NOMO-1 treated with DMSO at 0.1 percent for 48 hours (cell line): ENCODE data around the gene DNAL1.
A peak's percentile ranks its signal among the peaks of the same experiment; 100 is the strongest.
"Not testable (repeated sequence)": the region's sequence is repeated elsewhere in the genome, so short reads cannot be mapped to it uniquely, and the experiment has no call there.

Experiments used
- DNase-seq: peaks from one replicate; lab custom pipeline; 2025; ENCODE audit not compliant: unreplicated experiment; lab: John Stamatoyannopoulos, UW

The DNAL1 gene

DNA sequence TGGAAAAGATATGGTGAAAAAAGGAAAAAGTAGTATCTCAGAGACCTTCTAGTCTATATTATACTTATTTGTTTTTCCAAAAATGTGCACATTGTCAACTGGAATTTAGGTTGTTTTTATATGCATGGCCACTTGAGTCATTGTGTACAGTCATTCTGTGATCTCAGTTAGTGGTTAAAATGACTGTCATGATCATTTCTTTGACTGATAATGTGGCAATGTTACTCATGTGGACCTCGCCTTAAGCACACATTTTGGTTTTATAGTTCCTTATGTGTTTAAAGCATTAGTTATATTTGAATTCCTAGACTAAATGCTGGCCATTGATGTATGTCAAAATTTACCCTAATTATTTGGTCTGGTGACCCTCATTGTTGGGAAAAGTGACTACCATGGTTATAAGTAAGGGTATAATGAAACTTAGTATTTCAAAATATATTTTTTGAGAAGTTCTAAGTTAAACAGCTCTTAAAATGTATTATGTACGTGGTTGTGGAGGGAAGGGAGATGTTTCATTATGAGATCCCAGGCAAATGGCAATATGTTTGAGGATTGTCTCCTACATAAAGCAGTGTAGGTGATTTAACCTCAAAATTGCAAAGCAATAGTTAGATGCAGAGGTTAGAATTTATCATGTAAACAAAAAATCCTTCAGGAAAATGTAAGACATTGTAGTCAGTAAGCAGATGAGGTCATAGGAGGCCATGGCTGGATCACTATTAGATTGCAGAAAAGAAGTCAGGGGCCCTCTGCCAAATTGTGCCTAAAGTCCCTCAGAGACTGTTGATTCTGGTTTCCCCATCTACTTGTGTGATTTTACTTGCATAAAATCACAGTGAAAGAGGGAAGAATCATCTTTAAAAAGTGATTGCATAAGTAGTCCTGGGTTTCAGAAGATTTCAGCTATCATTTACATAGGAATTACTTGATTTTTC is 51.9 kb downstream of the DNAL1 start:
- DNase-seq, result no peak

DNA sequence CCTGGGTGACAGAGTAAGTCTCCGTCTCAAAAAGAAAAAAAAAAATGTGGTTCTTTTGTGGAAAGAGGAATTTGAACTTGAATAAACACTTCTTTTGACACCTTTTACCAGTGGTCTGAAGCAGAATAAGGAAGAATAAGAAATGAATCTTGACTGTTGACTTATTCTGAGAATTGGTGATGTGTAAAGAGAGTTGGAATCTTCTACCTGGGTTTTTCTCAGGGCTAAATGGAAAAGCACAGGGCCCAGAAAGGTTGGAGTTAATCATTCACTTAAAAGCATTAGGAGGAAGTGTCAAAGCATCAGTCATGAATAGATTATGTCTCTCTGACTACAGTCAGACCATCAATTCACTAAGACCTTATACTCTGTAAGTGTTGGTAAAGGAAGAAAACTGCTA is 55.5 kb downstream of the DNAL1 start:
- no peak for DNase-seq

DNA sequence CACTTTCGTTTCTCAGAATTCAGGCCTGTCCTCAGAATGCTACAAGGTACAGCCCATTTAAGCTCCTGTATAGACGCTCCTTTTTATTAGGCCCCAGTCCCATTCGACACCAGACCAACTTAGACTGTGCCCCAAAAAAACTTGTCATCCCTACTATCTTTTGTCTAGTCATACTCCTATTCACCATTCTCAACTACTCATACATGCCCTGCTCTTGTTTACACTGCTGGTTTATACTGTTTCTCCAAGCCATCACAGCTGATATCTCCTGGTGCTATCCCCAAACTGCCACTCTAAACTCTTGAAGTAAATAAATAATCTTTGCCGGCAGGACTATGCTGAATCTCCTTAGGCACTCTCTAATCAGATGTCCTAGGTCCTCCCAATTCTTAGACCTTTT is 63.3 kb downstream of the DNAL1 start:
- not testable (repeated sequence) for DNase-seq

DNA sequence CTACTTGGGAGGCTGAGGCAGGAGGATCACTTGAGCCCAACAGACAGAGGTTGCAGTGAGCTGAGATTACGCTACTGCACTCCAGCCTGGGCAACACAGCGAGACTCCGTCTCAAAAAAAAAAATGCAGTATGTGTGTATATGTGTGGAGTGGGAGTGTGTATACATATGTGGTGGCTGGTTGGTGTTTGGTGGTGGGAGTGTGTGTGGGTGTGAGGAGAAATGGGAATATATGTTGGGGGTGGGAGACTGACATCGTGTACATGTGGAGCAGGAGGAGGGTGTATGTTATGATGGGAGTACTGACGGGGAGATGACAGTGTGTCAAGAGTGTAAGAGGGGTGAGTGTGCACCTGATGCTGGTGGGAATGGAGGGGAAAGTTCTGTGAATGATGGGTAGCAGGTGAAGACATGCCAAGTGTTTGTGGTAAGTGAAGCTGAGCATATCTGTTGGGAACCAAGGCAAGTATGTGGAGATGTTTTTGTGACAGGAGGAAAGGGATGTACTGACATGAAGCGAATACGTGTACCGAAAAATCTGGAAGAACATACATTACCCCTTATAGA is 65.2 kb downstream of the DNAL1 start:
- no peak for DNase-seq

DNA sequence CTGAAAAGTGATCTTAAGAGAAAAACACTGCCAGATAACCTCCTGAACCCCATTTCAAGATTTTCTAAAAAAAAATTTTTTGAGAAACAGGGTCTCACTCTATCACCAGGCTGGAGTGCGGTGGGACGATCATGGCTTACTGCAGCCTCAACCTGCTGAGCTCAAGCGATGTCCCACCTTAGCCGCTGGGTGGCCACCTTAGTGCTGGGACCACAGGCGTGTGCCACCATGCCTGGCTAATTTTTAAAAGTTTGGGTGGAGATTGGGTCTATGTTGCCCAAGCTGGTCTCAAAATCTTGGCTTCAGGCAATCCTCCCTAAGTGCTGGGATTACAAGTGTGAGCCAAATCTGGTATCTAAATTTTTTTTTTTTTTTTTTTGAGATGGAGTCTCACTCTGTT is 66.0 kb downstream of the DNAL1 start:
- no peak for DNase-seq

DNA sequence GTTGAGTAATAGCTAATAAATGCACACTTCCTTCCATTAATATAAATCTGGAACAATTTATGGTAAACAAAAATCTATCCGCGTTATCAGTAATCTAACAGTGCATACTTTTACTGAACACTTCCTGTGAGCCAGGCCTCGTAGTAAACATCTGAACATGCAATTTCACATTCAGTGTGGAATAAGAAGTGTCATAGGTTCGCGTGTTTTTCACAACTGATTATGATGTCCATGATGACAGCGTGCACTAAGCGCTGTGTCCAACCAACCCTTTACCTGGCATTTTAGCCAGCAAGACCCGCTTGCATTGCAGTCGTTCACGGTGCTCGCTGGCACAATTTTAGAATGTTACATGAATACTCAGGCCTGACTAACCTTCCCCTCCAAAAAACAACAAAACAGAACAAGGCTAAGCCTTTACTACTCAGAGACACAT is 67.3 kb downstream of the DNAL1 start:
- DNase-seq, result no peak

DNA sequence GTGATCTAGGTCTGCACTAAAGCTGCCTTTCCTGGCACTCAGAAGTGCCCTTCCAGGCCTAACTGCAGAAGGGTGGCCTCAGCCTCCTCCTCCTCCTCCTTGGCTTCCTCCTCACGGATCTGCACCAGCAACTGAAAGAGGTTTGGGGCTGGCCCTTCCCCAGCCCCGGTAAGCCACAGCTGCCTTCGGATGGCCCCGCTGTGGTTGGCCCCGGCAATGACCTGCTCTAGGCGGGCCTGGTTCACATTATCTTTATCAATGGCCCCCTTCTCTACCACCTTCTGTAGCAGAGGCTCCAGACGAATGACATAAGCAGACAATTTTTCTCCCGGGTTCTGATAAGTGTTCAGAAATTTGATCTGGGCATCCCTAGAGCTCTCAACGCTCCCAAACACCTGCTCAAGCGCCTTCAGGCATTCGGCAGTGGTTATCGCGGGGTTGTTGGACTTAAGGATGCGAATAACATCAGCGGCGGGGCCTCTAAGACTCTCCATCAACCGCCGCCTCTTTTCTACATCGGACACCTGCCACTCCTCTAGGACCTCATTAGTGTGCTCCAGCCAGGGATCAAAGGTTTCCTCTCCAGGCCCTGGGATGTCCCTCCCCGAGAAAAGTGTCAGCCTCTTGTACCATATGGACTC is 67.9 kb downstream of the DNAL1 start:
- no peak for DNase-seq

DNA sequence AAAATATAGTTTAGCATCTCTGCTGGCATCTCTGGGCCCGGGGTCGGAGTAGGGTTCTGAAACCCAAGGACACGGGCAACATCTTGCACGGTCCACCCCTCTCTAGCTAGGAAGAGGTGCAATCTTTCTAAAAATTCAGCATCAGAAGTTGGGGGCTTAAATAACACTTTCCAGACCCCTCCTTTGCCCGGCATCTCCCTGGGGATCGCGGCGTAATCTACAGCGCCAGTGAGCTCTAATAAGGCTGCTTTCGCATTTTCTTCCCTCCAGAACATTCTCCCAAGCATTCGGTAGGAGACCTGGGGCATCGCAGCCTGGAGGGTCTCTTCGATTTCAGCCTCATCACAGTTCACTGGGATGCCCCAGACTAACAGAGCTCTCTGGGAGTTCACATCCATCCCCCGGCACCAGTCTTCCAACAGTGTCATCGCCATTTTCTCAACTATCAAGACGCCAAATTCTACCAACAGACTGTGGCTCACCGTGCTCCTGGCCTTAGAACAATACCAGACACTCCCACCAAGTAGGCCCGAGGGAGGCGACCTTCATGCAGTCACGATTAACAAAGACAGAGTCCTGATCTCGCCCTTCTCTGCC is 68.5 kb downstream of the DNAL1 start:
- DNase-seq, result no peak

DNA sequence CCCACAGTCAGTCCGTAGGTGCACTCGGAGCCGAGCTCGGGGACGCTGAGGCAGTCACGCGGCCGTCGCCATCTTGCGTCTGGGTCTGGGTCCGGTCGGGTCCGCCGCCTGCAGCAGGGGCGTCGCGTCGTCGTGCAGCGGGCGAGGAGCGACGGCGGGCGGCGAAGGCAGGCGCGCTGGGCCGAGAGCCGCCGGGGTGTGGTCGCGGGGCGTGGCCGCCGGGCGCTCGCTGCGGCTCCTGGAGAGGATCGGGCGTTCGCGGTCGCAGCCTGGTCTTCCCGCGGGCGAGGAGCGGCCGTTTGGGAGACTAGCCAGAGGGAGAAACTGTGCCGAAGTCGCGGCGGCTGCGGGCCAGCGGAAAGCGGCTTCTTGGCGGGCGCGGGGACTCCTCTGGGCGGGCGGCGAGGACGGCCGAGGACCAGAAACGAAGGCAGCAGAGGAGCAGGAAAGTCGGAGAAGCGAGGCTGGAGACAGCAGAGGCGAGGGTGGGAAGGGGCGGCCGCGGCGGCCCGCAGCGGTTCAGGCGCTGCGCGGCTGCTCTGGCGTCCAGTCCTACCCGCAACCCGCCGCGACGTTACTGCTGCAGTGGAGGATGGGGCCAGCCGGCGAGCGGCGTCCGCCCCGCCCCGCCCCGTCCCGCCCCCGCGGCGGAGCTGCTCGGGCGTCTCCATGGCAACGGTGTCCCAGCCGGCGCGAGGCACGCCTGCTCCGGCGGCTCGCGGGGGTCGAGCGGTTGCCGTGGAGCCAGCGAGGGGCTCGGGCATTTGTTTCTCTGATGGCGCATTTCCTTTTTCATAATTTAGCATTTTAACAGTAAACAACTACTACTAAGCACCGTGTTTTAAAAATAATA is 69.2 kb downstream of the DNAL1 start, which contains the start of gene PNMA1:
Gene PNMA1, minus strand, starts transcription at position 582 of the 853 bp plus-strand sequence. CDS start 745 bp downstream, outside the sequence.
- peak; percentile 54 for DNase-seq

DNA sequence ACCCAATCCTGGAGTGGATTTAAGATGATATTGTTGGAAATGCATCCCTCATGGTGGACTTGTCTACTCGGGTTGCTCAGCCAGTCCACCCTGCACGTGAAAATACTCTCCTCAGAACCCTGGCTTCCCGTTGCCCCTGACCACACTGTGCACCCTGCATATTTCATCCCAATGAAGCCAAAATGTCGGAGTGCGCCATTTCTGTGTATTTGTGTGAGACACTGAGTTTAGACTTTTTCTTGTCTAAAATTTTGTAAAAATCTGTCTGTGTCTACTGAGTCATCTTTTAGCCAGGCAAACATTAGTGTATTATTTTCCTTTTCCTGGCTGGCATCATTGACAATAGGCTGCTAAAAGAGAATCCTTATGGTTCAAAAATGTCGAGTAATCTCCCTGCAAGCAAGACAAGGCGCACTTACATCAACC is 69.9 kb downstream of the DNAL1 start:
- DNase-seq, result no peak

DNA sequence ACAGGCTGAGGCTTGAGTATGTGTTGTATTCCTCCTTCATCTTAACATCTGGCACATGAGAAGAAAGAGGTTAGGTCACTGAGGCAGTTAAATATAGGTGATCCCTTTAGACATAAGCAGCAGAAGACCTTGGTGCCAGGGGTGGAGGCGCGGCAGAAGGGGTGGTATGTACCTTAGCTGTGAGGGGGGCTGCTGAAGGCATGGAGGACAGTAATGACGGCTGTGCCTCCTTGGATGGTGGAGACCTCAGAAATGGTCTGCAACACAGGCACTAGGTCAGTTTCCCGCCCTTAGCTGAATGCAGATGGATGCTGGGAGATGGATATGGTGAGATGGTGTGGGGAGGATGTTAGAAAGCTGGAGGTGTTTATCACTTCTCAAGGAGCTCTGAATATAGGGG is 70.9 kb downstream of the DNAL1 start:
- DNase-seq, result no peak

DNA sequence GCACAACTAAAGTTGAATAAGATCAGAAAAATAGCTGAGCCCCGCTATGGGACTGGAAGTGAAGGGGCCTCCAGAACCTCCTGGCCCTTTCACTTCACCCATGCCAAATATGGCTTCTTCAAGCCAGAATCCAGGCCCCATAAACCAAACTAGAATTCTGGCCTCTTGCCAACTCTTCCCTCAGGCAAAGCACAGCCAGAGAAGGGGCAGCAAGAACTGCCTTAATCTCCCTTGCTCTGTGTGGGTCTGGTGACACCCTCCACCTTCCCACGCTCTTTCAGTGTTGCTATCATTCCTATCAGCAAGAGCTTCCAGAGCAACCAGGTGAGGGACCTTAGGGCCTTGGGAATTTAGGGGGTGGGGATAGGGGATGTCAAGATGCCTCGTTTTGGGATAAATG is 72.5 kb downstream of the DNAL1 start:
- DNase-seq, result no peak

DNA sequence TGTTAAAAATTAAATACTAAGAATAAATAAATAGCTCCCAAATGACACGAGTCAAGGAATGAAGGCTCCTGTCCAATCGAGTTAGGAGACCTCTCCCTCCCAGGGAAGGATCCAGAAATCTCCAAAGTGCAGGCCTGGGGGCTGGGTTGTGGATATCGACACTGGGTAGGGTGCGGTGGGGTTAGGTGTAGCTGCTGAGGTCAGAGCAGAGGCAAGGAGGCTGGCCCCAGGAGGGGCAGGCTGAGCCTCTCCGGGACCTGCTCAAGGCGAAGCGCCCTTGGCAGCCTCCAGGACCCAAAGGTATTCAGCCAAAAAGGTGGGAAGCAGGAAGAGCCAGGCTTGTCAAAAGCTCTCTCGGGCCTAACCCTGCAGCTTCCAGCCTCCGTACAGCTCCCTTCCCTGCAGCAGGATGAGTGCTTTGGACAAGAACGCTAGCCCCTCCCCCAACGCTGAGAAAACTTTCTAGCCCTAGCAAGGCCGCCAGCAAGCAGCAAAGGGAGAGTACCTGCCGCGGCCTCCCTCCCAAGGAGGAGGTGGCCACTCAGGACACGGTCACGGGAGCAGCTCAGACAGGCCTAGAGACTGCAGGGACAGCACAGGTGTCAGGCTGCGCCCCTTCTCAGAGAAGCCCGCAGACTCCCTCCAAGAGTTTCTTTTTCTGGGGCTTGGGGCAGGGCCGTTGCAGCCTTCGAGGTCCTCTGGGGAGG is 73.1 kb downstream of the DNAL1 start:
- DNase-seq, result no peak

DNA sequence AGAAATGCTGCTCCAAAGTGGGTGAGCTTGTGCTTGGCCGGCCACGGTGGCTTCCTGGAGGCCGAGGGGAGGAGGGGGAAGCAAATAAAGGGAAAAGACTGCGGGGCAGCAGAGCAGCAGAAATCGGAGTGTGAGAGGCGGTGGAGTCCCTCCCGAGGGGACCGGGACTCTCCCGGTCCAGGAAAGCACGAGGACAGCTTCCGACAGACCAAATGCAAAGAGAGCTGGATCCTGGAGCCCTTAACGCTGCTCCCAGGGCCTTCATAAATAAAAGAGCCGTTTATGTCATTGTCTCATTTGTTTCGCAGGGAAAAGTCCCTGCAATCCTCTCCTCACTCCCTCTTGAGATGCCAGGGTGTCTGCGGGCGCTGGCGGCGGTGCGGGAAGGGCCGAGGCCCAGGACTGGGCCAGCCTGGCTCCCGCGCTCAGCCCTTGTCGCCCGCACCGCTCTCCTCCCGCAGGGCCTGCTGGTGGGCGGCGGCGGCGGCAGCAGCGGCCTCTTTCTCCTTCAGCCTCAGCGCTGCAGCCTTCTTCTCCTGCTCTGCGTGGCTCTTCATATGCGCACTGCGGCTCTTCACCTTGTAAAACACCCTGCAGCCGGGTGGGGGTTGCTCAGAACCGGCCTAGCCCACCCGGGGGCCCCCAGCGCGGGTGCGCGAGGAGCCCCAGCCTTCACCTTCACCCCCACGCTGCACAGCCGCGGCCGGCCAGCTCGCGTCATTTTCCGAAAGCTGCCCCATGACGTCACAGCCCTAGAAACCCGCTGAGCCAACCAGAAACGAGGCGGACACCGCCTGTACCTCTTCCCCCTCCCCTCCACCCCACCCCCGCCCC is 73.8 kb downstream of the DNAL1 start:
- no peak for DNase-seq

DNA sequence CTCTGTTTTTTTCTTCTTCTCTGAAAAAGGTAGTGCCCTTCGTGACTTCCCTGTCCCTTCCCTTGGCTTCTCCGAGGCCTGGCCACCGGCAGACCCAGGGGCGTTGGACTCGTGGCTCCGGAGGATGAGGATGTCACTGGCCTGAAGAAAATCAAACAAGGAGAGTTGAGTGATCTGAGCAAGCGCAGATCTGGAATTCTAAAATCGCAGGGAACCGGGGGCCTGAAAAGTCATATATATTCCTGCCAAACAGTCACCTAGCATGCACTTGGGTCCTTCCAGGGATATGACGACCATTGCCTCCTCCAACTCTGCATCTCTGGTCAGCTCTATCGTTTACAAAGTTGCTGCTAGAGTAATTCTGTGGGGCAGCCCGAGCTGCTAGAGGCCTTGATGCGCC is 74.6 kb downstream of the DNAL1 start:
- no peak for DNase-seq

DNA sequence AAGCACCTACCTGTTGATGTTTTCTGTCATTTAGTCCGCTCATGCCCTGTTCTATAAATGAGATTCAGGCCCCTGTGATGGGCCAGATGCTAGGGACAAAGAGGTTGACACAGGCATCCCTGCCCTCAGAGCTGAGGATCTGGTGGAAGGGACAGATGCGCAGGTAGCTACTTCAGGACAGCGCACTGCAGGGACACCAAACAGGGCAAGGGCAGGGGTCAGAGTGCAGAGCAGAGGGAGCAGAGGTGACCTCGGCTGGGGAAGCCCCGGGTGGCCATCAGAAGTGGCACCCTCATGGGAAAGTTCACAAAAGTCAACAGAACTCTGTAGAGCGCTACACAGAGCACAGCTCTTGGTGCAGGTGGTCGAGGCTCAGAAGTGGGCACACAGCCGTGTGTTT is 75.0 kb downstream of the DNAL1 start:
- DNase-seq, result no peak

DNA sequence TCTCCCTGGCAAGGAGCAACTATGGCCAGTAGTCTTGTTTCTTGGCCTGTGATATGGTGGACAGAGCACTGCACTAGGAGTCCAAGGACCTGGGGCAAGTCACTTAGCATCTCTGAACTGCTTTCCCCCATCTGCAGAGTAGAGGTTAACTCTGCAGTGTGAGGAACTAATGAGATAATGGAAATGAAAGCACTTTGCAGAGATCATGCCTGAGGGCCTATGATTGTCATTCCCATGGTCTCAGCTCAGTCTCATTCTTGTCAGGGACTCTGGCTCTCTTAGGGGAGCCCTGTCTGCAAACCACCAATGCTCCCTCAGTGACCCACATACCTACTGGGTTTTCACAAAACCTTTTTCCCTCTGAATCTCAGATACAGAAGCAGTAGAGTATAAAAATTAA is 75.8 kb downstream of the DNAL1 start:
- no peak for DNase-seq

DNA sequence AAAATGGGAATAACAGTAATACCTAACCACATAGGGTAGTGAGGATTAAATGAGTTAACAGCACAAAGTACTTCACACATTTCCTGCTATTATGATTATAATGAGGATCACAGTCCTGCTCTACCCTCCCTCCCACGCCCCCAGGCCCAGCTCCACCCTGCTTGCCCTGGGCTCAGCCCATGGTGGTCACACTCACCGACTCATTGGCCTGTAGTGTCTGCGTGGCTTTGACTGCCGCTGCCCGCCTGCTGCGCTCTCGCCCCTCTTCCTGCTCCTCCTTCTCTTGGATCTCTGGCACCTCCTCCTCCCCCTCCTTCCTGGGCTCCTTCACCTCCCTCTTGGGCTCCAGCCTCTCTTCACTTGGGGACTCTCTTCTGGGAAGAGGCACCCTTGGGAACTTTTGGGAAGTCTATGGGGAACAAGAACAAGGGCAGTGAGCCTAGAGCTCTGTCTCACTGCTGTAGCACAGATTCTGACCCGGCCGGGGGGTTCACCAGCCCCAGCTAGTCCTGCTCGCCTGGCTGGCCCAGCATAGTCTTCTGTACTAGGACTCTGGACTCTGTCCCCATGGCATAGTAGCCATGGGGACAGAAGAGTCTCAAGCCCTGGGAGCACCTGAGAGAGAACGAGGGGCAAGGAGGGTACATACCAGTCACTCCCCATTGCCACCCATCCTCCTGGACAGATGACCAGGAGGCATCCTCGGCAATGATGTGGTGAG is 76.5 kb downstream of the DNAL1 start:
- DNase-seq, result no peak
